Measurements from ENCODE around the gene GALNT1.

The GALNT1 gene

GRCh38 chr18:35680139-35680551, 98.6 kb downstream of the GALNT1 start:
- no peak for DNase-seq (ENCODE audit: low spot score)

GRCh38 chr18:35682281-35682867, 100.8 kb downstream of the GALNT1 start:
- DNase-seq (ENCODE audit: low spot score): no peak

- no peak for DNase-seq (ENCODE audit: low spot score)
These were observed 101.5 kb downstream of the GALNT1 start for GRCh38 chr18:35683021-35683420.

- no peak for DNase-seq (ENCODE audit: low spot score)
These were observed 107.2 kb downstream of the GALNT1 start for GRCh38 chr18:35688757-35689156.

- no peak for DNase-seq (ENCODE audit: low spot score)
These were observed 108.2 kb downstream of the GALNT1 start for GRCh38 chr18:35689728-35690127.

- DNase-seq (ENCODE audit: low spot score): no peak
These were observed 110.1 kb downstream of the GALNT1 start for GRCh38 chr18:35691625-35692024.

- no peak for DNase-seq (ENCODE audit: low spot score)
These were observed 111.3 kb downstream of the GALNT1 start for GRCh38 chr18:35692866-35693265.

- DNase-seq (ENCODE audit: low spot score): no peak
These were observed 112.3 kb downstream of the GALNT1 start for GRCh38 chr18:35693829-35694228.

GRCh38 chr18:35694808-35695207, 113.3 kb downstream of the GALNT1 start:
- DNase-seq (ENCODE audit: low spot score): no peak

GRCh38 chr18:35695384-35695783, 113.8 kb downstream of the GALNT1 start:
- no peak for DNase-seq (ENCODE audit: low spot score)

- DNase-seq (ENCODE audit: low spot score): no peak
These were observed 114.3 kb downstream of the GALNT1 start for GRCh38 chr18:35695803-35696202.

- no peak for DNase-seq (ENCODE audit: low spot score)
These were observed 114.8 kb downstream of the GALNT1 start for GRCh38 chr18:35696307-35696706.

- no peak for DNase-seq (ENCODE audit: low spot score)
These were observed 116.3 kb downstream of the GALNT1 start for GRCh38 chr18:35697869-35698268.

GRCh38 chr18:35703043-35703688, 121.6 kb downstream of the GALNT1 start:
- no peak for DNase-seq (ENCODE audit: low spot score)

- DNase-seq (ENCODE audit: low spot score): peak; percentile 7
These were observed 124.4 kb downstream of the GALNT1 start for GRCh38 chr18:35705988-35706387.

GRCh38 chr18:35707247-35707646, 125.7 kb downstream of the GALNT1 start:
- no peak for DNase-seq (ENCODE audit: low spot score)

- no peak for DNase-seq (ENCODE audit: low spot score)
These were observed 126.1 kb downstream of the GALNT1 start for GRCh38 chr18:35707674-35708073.

- no peak for DNase-seq (ENCODE audit: low spot score)
These were observed 129.0 kb downstream of the GALNT1 start for GRCh38 chr18:35710581-35710980.

- DNase-seq (ENCODE audit: low spot score): no peak
These were observed 129.7 kb downstream of the GALNT1 start for GRCh38 chr18:35711227-35711626.

- no peak for DNase-seq (ENCODE audit: low spot score)
These were observed 132.0 kb downstream of the GALNT1 start for GRCh38 chr18:35713545-35713944.

- DNase-seq (ENCODE audit: low spot score): no peak
These were observed 133.0 kb downstream of the GALNT1 start for GRCh38 chr18:35714539-35714938.

GRCh38 chr18:35715139-35715538, 133.6 kb downstream of the GALNT1 start:
- DNase-seq (ENCODE audit: low spot score): no peak

- DNase-seq (ENCODE audit: low spot score): no peak
These were observed 134.8 kb downstream of the GALNT1 start for GRCh38 chr18:35716169-35716831.

- DNase-seq (ENCODE audit: low spot score): no peak
These were observed 135.6 kb downstream of the GALNT1 start for GRCh38 chr18:35717182-35717581.

Data from HuH-7 (cell line).